Measurements from ENCODE around the gene ENDOV.

ENDOV gene

GRCh38 chr17:80445007-80445725 is 30.2 kb downstream of the ENDOV start:
- no peak overlapping the region for H3K4me3 ChIP-seq (ENCODE audit: low read depth, low read length)
- no peak for TF ChIP-seq CTCF (IDR thresholded peaks at IDR 0.05; ENCODE audit: borderline replicate concordance, insufficient read depth, low read depth, low read length)

GRCh38 chr17:80445726-80446110 is 30.8 kb downstream of the ENDOV start:
- no peak for TF ChIP-seq CTCF (IDR thresholded peaks at IDR 0.05; ENCODE audit: borderline replicate concordance, insufficient read depth, low read depth, low read length)

GRCh38 chr17:80446645-80447405 is 31.9 kb downstream of the ENDOV start:
- TF ChIP-seq CTCF (IDR thresholded peaks at IDR 0.05; ENCODE audit: borderline replicate concordance, insufficient read depth, low read depth, low read length), result no peak
- H3K4me3 ChIP-seq (ENCODE audit: low read depth, low read length), result no peak overlapping the region

More at GRCh38 chr17:80445726-80446110, 30.8 kb downstream of the ENDOV start:
- no peak overlapping the region for H3K4me3 ChIP-seq (ENCODE audit: low read depth, low read length)

GRCh38 chr17:80447790-80448189 is 32.8 kb downstream of the ENDOV start:
- TF ChIP-seq CTCF (IDR thresholded peaks at IDR 0.05; ENCODE audit: borderline replicate concordance, insufficient read depth, low read depth, low read length), result no peak
- no peak overlapping the region for H3K4me3 ChIP-seq (ENCODE audit: low read depth, low read length)

GRCh38 chr17:80449194-80449929 is 34.4 kb downstream of the ENDOV start:
- no peak overlapping the region for H3K4me3 ChIP-seq (ENCODE audit: low read depth, low read length)
- no peak for TF ChIP-seq CTCF (IDR thresholded peaks at IDR 0.05; ENCODE audit: borderline replicate concordance, insufficient read depth, low read depth, low read length)

GRCh38 chr17:80449930-80450576 is 35.1 kb downstream of the ENDOV start:
- TF ChIP-seq CTCF (IDR thresholded peaks at IDR 0.05; ENCODE audit: borderline replicate concordance, insufficient read depth, low read depth, low read length), result no peak
- H3K4me3 ChIP-seq (ENCODE audit: low read depth, low read length), result no peak overlapping the region

Data from GM12875 (cell line).